ENCODE results near the gene ZNF471. TPM values are rescaled to one million over a fixed set of nuclear protein-coding genes. Genes with fewer than 3 reads are reported as not detected.

Gene ZNF471
- polyA plus RNA-seq, 1 donor from 2014 or later, result 30.0 TPM

GRCh38 chr19:56537442-56537841 lies 29.8 kb downstream of the ZNF471 start:
- Histone ChIP-seq H3K79me2 (replicated peaks; ENCODE audit: insufficient read depth, low read length) (peaks cover 18% of the 10 kb centered on the region), H3K4me2 (ENCODE audit: low read length) (peak overlapping the region; percentile 11), H3K9ac (ENCODE audit: low read length) (no peak overlapping the region), H3K9me3 (ENCODE audit: low read length) (peaks cover 12% of the 10 kb centered on the region), H3K9me2 (ENCODE audit: insufficient read depth, low read length) (no peaks in the 10 kb centered on the region), H3K36me3 (ENCODE audit: insufficient read depth, low read length) (peaks cover 23% of the 10 kb centered on the region), H3F3A (ENCODE audit: insufficient read depth, low read length, poor library complexity, severe bottlenecking) (no peaks in the 10 kb centered on the region), H3K4me3 (ENCODE audit: low read length) (peak overlapping the region; percentile 74), H3K27me3 (ENCODE audit: insufficient read depth, low read depth, low read length) (no peaks in the 10 kb centered on the region), H2AFZ (ENCODE audit: low read depth, low read length) (peak overlapping the region; percentile 83), H4K20me1 (ENCODE audit: insufficient read depth) (no peaks in the 10 kb centered on the region), H3K27ac (ENCODE audit: low read length) (no peak overlapping the region)
- TF ChIP-seq RAD21 (conservative IDR thresholded peaks at IDR 0.05) (no peak), SMC3 (conservative IDR thresholded peaks at IDR 0.05; ENCODE audit: poor library complexity) (no peak), EP300 (conservative IDR thresholded peaks at IDR 0.05; ENCODE audit: poor library complexity, severe bottlenecking) (no peak), TAF1 (IDR thresholded peaks at IDR 0.05; ENCODE audit: low read depth) (no peak), POLR2AphosphoS5 (IDR thresholded peaks at IDR 0.05) (no peak)

GRCh38 chr19:56538254-56538760 lies 30.7 kb downstream of the ZNF471 start:
- Histone ChIP-seq H3F3A (ENCODE audit: insufficient read depth, low read length, poor library complexity, severe bottlenecking) (no peaks in the 10 kb centered on the region), H3K27ac (ENCODE audit: low read length) (peak overlapping the region; percentile 92), H3K9ac (ENCODE audit: low read length) (peak overlapping the region; percentile 86), H3K9me3 (ENCODE audit: low read length) (peaks cover 12% of the 10 kb centered on the region), H4K20me1 (ENCODE audit: insufficient read depth) (no peaks in the 10 kb centered on the region), H3K4me3 (ENCODE audit: low read length) (peak overlapping the region; percentile 74), H3K9me2 (ENCODE audit: insufficient read depth, low read length) (no peaks in the 10 kb centered on the region), H3K4me2 (ENCODE audit: low read length) (peak overlapping the region; percentile 11), H3K36me3 (ENCODE audit: insufficient read depth, low read length) (peaks cover 28% of the 10 kb centered on the region), H3K79me2 (replicated peaks; ENCODE audit: insufficient read depth, low read length) (peaks cover 18% of the 10 kb centered on the region), H3K27me3 (ENCODE audit: insufficient read depth, low read depth, low read length) (no peaks in the 10 kb centered on the region), H2AFZ (ENCODE audit: low read depth, low read length) (peak overlapping the region; percentile 83)
- no peak for TF ChIP-seq SMC3 (conservative IDR thresholded peaks at IDR 0.05; ENCODE audit: poor library complexity)
- no peak for TF ChIP-seq TAF1 (IDR thresholded peaks at IDR 0.05; ENCODE audit: low read depth)
- peak; percentile 77 for TF ChIP-seq POLR2AphosphoS5 (IDR thresholded peaks at IDR 0.05)
- TF ChIP-seq RAD21 (conservative IDR thresholded peaks at IDR 0.05), result peak; percentile 32
- TF ChIP-seq REST (IDR thresholded peaks at IDR 0.05; ENCODE audit: borderline replicate concordance), result no peak
- TF ChIP-seq EZH2 (IDR thresholded peaks at IDR 0.05; ENCODE audit: borderline replicate concordance, insufficient read depth, low read length, poor library complexity, severe bottlenecking), result no peak
- TF ChIP-seq CTCF (IDR thresholded peaks at IDR 0.05; ENCODE audit: poor library complexity, severe bottlenecking), result no peak
- peak; percentile 41 for TF ChIP-seq EP300 (conservative IDR thresholded peaks at IDR 0.05; ENCODE audit: poor library complexity, severe bottlenecking)
- peak; percentile 30 for TF ChIP-seq MXI1 (conservative IDR thresholded peaks at IDR 0.05; ENCODE audit: poor library complexity, severe bottlenecking)
